Jurkat, Clone E6-1 (cell line): ENCODE results near the gene MSANTD3.

Experiments used
- DNase-seq: peaks from one replicate; pipeline ENCODE4 v3.0.0-alpha.2; 2011; ENCODE audit warnings: low read depth, low spot score
- H3K4me3 ChIP-seq: 2 replicates; pipeline ENCODE4 v1.5.1; 2011; ENCODE audit warnings: mild to moderate bottlenecking, low read length, control low read depth, moderate library complexity

The MSANTD3 gene

DNA sequence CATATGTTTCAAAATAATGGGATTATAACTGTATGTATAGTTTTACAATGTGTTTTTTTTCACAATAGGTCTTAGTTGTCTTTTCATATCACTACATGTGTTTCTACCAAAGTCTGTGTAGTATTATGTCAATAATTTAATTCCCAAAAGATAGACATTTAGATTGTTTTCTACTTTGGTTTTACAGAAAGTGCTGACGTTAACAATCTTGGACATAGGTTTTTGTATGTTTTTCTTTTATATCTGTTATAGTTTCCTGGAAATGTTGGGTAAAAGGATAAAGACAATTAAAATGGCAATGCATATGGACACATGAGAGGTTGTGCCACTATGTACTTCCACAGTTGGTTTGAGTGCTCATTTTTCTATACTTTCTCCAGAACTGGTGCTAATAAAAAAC lies 61.2 kb downstream of the MSANTD3 start:
- DNase-seq = no peak
- no peak overlapping the region for H3K4me3 ChIP-seq

DNA sequence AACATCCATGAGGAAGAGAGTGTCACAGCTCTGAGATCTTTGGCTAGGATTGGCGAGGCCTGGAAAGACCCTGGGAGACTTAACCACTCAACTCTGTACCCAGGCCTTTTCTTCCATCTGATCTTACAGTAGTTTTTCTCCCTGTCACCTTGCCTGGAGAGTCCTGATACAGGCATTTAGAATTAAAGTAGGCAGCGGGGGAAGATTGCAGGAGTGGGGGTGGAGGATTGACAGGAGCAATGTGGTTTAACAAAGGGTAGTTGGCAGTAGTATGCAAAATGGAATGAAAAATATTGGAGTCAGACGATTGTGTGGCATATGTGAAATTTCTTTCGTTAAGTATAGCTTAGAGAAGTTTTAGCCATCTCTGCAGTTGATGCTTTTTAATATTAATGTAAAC lies 62.9 kb downstream of the MSANTD3 start:
- no peak overlapping the region for H3K4me3 ChIP-seq
- no peak for DNase-seq

DNA sequence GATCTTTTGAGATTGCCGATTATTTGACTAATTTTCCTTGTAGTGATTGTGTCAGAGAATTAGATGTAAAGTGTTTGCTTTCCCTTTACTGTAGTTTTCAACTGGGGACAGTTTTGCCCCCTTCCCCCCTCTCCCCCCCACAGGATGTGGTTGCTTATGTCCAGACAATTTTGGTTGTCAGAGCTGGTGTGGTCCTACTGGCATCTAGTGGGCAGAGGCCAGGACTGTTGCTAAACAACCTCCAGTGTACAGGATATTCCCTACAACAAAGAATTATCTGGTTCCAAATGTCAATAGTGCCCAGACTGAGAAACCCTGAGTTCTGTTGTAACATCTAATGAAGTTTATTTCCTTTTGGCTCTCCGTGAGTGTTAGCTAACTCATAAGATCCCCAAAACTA lies 66.0 kb downstream of the MSANTD3 start:
- no peak overlapping the region for H3K4me3 ChIP-seq
- DNase-seq = no peak

DNA sequence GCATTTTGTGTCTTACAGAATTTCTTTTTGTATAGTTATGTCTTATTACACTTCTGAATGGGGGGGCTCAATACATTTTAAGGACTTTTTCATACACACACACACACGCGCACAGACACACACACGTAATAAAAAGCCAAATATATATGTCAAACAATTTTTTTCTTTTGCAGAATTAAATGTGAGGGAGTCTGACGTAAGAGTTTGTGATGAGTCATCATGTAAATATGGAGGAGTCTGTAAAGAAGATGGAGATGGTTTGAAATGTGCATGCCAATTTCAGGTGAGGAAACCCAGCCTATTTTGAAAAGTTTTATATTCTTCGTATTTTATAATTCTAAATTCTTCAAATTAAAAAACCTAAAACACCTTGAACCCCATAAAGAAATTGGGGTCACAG lies 71.6 kb downstream of the MSANTD3 start:
- H3K4me3 ChIP-seq = no peak overlapping the region
- DNase-seq = no peak

DNA sequence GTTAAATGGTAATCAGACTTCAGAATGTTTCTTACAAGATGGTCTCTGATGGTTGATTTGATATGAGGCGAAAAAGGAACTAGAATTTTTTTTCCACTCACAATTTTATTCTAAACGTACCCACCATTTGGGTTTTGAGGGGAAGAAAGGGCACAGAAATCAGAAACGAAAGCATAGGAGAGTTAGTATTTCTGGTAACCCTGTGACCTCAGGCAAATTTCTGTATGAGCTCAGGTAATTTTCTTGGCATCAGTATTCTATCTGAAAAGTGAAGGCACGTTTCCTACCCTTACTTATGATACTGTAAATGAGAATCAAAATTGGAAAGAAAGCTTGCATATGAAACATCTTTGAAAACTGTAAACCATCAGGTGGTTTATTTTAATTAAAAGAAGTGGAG lies 72.5 kb downstream of the MSANTD3 start:
- no peak for DNase-seq
- no peak overlapping the region for H3K4me3 ChIP-seq

DNA sequence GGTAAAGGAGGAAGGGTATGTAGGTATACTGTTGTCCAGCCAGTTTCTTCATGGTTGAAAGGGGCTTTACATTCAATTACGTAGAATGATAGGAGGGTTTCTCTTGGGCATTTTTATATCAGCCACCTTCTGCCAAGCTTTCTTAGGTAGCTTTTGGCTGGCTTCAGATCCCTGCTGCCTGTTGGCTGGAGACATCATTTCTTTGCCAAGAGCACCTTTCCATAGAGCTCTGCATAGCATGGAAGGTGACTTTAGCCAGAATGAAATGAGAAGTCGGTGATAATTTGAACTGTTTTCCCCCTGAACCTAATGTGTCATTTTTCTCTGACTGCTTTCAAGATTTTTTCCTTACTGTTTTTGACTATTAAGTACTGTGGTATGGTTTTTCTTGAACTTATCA lies 72.9 kb downstream of the MSANTD3 start:
- H3K4me3 ChIP-seq = no peak overlapping the region
- no peak for DNase-seq
